Right atrium auricular region (tissue), 2 donors: ENCODE data around the gene IGFBP7. TPM values are rescaled to one million over a fixed set of nuclear protein-coding genes. Genes with fewer than 3 reads are reported as not detected.

Experiments used
- DNase-seq: peaks from one replicate; pipeline ENCODE4 v3.0.0-alpha.2; 2019; ENCODE audit warnings: low spot score
- H3K27ac ChIP-seq, 2 donors: fragments of 200-600 bp; sonication (generic); 1 replicate in 1 of 2; 2 replicates in 1 of 2; pipeline ENCODE4 v1.5.1; 2016 to 2019
- H3K27me3 ChIP-seq, 2 donors: fragments of 200-600 bp; sonication (generic); one replicate each; pipeline versions ENCODE4 v1.5.1 to v1.6.0; 2017 to 2019
- H3K36me3 ChIP-seq: fragments of 200-600 bp; sonication (generic); one replicate; pipeline ENCODE4 v1.5.1; 2016
- H3K4me1 ChIP-seq, 2 donors: fragments of 200-600 bp; sonication (generic); one replicate each; pipeline versions ENCODE4 v1.5.1 to v1.6.0; 2017 to 2019
- H3K4me3 ChIP-seq, 2 donors: fragments of 200-600 bp; sonication (generic); 1 replicate in 1 of 2; 2 replicates in 1 of 2; pipeline ENCODE4 v1.5.1; 2017 to 2019; ENCODE audit warnings: mild to moderate bottlenecking in 1 of 2, moderate library complexity in 1 of 2
- H3K9me3 ChIP-seq, 2 donors: fragments of 200-600 bp; sonication (generic); one replicate each; pipeline ENCODE4 v1.5.1; 2019
- CTCF ChIP-seq, 2 donors: fragments of 200-600 bp; sonication (generic); IDR thresholded peaks; one replicate each; pipeline ENCODE4 v1.5.1; 2019; ENCODE audit warnings: antibody characterized with exemption in 2 of 2
- total RNA-seq, 2 donors: library from RNA; depleted of rRNA; stranded (reverse); fragments of >200 nt; gene quantifications; one replicate each; pipeline ENCODE4 v1.1.0, GENCODE V29; 2016

Gene IGFBP7
- total RNA-seq, 2 donors from 2014 or later, result 866 to 898 TPM

DNA sequence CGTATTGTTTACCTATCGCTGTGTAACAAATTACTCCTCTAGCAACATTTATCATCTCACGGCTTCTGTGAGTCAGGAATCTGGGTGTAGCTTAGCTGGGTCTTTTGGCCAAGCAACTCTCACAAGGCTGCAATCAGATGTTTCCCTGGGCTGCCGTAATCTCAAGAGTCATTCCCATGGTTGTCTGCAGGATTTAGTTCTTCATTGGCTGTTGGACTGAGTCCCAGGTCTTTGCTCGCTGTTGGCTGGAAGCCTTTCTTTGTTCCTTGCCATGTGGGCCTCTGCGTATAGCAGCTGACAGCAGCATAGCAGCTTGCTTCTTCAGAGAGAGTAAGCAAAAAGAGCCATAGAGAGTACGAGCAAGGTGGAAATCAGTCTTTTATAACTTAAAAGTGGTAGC lies 114.7 kb downstream of the IGFBP7 start:
- Histone ChIP-seq H3K36me3 (peaks cover 59% of the 10 kb centered on the region), H3K9me3 (no peaks in the 10 kb centered on the region), H3K27me3 (no peaks in the 10 kb centered on the region), H3K4me1 (peaks cover 0 to 12% of the 10 kb centered on the region in 2 donors), H3K27ac (peak overlapping the region; percentile 60 to 74), H3K4me3 (no peak overlapping the region)
- no peak for TF ChIP-seq CTCF (IDR thresholded peaks at IDR 0.05)
- peak; percentile 86 for DNase-seq

DNA sequence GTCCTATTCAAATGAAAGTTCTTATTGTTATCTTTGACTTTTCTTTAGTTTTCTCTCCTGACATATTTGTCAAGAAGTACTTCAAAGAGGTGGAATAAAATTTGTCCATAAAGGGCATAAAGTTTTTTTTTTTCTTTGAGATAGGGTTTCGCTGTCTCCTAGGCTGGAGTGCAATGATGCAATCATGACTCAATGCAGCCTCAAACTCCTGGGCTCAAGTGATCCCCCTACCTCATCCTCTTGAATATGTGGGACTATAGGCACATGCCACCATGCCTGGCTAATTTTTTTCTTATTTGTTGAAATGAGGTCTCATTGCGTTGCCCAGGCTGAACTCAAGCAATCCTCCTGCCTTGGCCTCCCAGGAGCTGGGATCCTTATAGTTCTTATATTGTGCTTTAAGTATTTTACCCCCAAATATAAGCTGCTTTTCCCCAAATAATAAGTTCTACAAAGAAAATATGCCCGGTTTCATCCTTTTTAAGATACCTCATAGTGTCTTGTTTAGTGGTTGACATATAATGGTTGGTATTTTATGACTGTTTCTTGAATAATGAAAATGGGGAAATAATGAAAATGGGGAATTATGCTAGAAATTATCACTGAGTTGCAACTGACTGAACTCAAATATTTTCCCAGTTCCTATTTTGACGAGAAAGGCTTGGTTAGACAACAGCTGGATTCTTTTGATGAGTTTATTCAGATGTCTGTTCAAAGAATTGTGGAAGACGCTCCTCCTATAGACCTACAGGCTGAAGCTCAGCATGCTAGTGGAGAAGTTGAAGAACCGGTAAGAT lies 119.9 kb downstream of the IGFBP7 start:
- no peaks in the 10 kb centered on the region for H3K27me3 ChIP-seq
- H3K36me3 ChIP-seq, result peaks cover 57% of the 10 kb centered on the region
- TF ChIP-seq CTCF (IDR thresholded peaks at IDR 0.05), result no peak
- peaks cover 0 to 7% of the 10 kb centered on the region in 2 donors for H3K4me1 ChIP-seq
- no peaks in the 10 kb centered on the region for H3K9me3 ChIP-seq
- DNase-seq, result no peak
- no peak overlapping the region for H3K4me3 ChIP-seq
- H3K27ac ChIP-seq, result no peak overlapping the region

- Histone ChIP-seq H3K27ac (no peak overlapping the region), H3K4me3 (no peak overlapping the region), H3K27me3 (no peaks in the 10 kb centered on the region), H3K36me3 (peaks cover 37% of the 10 kb centered on the region), H3K4me1 (peaks cover 0 to 23% of the 10 kb centered on the region in 2 donors), H3K9me3 (no peaks in the 10 kb centered on the region)
- no peak for DNase-seq
- TF ChIP-seq CTCF (IDR thresholded peaks at IDR 0.05), result no peak
These were observed 123.2 kb downstream of the IGFBP7 start for GRCh38 chr4:56986952-56987351.

GRCh38 chr4:56986192-56986591 lies 124.0 kb downstream of the IGFBP7 start:
- H3K36me3 ChIP-seq, result peaks cover 29% of the 10 kb centered on the region
- no peak overlapping the region for H3K27ac ChIP-seq
- no peak for DNase-seq
- no peaks in the 10 kb centered on the region for H3K27me3 ChIP-seq
- peaks cover 0 to 29% of the 10 kb centered on the region in 2 donors for H3K4me1 ChIP-seq
- no peak for TF ChIP-seq CTCF (IDR thresholded peaks at IDR 0.05)
- H3K9me3 ChIP-seq, result no peaks in the 10 kb centered on the region
- no peak overlapping the region for H3K4me3 ChIP-seq

GRCh38 chr4:56981795-56982201 lies 128.4 kb downstream of the IGFBP7 start:
- DNase-seq, result no peak
- Histone ChIP-seq H3K4me1 (peaks cover 0 to 46% of the 10 kb centered on the region in 2 donors), H3K36me3 (peaks cover 7% of the 10 kb centered on the region), H3K9me3 (no peaks in the 10 kb centered on the region), H3K4me3 (no peak overlapping the region), H3K27me3 (no peaks in the 10 kb centered on the region), H3K27ac (peak overlapping the region in 1 of 2 donors; percentile 12)
- TF ChIP-seq CTCF (IDR thresholded peaks at IDR 0.05), result no peak

Other genes with a start within 250 kb of the IGFBP7 start
- 10 to 100 TPM; 25.4 to 27.8 TPM for gene REST, start 202.5 kb downstream of the IGFBP7 start, total RNA-seq
- 10 to 100 TPM; 11.8 to 17.2 TPM for gene NOA1, start 132.8 kb downstream of the IGFBP7 start, total RNA-seq
- gene POLR2B, start 131.5 kb downstream of the IGFBP7 start, total RNA-seq, result 10 to 100 TPM; 55.3 to 56.2 TPM